ENCODE measurements around the gene MYLK4.

MYLK4 gene

DNA sequence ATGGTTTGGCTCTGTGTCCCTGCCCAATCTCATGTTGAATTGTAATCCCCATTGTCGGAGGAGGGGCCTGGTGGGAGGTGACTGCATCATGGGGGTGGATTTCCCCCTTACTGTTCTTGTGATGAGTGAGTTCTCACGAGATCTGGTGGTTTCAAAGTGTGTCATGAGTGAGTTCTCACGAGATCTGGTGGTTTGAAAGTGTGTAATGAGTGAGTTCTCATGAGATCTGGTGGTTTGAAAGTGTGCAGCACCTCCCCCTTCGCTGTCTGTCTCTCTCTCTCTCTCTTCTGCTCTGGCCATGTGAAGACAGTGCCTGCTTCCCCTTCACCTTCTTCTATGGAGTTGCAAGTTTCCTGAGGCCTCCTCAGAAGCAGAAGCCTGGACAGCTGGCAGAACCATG is 87.6 kb downstream of the MYLK4 start:
- DNase-seq (ENCODE audit: low read depth, low spot score) = no peak

DNA sequence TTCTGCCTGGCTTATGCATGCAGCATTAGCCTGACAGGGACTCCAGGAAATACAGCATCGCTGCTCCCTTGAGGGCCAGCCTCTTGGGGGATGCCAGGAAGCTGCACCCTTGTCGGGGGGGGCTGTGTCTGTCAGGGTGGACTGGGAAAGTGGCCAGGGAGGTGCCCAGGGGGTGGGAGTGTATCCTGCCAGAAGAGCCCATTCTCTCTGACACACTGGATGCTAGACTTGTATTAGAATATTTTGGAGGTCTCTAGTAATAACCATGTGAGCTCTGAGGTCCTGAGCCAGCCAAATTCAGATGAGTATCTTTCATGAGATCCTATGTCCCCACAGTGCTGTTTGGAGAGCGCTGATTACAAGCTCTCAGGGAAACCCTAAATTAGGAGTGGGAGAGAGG is 89.1 kb downstream of the MYLK4 start:
- DNase-seq (ENCODE audit: low read depth, low spot score) = no peak

- no peak for DNase-seq (ENCODE audit: low read depth, low spot score)
Measured at GRCh38 chr6:2659882-2660281, 90.8 kb downstream of the MYLK4 start.

DNA sequence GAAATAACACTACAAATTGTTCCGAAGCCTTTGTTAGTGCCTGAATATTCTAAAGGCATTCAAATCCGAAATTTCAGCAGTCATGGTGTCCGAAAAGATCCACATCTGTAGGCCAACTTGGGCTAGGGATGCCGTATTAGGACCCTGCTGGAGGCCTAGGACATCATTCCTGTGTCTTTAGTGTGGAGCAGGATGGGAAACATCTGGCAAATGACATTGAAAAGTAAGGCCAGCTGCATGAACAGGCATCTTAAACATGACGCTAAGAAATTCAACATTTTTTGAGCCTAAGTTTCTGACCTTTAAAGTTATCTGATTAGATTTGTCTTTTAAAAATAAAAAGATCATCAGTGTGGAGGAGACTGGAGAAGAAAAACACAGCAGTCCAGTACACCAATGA is 91.3 kb downstream of the MYLK4 start:
- no peak for DNase-seq (ENCODE audit: low read depth, low spot score)

- DNase-seq (ENCODE audit: low read depth, low spot score) = no peak
Measured at GRCh38 chr6:2658788-2659187, 91.9 kb downstream of the MYLK4 start.

DNA sequence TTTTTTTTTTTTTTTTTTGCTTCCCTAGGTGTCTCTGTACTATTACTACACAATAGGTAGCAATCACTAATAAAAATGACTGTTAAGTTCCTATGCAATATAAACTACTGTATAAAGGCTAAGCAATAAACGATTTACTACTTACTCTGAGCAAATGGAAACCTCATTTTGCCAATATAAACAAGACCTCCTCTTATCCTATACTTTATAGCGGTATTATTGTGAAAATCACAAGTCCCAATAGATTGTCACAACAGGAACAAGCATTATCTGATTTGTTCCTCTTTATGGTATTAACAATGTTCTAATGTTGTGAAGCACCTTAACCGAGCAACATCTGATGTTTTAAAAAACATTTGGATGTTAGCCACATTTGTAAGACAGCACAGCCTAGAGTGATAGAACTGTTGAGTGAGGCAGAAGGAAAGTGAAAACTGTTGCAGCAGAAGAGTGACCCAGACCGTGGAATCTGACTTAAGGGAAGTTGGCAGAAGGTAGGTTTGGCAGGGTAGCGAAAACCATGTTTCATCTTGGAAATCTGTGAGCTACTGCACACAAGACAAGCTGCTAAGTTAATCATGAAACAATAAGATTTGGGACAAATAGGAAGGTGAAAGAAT is 94.2 kb downstream of the MYLK4 start:
- DNase-seq (ENCODE audit: low read depth, low spot score) = no peak

DNA sequence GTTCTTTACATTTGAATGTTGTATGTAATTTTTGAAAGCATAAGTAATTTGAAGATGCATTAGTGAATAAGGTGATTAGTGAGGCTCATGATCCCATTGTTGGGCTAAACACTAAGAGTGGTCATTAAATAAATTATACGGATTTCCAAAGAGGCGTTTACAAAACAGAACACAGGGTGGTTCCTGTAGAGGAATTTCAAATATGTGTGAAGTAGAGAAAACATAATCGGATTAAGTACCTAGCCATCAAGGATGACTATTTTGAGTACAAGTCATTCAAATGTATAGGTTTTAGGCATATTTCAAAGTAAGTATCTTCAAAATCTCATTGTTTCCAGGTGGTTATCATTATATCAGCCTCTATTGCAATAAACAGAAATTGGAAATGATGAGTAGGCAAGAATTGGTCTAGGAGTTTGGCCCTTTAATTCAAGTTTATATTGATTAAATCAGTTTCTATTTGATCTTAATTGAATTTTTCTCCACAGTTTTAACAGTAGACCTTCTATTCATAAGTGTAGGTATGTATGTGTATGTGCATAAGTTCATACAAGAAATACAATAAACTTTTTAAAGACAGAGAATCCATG is 94.8 kb downstream of the MYLK4 start:
- no peak for DNase-seq (ENCODE audit: low read depth, low spot score)

DNA sequence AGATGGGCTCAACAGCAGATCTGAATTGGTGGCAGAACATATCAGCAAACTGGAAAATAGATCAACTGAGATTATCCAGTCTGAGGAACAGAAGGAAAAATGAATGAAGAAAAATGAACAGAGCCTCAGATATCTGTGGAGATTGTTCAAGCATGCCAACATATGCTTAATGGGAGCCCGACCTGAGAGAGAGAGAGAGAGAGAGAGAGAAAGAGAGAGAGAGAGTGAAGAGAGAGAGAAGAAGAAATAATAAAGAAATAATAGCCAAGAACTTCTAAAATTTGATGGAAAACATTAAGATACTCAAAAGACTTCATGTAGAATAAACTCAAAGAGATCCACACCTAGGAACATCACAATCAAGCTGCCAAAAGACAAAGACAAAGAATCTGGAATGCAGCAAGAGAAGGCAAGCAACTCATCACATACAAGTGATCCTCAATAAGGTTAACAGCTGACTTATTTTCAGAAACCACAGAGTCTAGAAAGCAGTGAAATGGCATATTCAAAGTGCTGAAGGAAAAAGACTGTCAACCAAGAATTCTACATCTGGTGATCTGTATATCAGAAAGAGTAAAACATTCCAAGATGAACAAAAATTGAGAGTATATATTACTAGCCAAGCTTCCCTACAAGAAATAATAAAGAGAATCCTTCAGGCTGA is 97.2 kb downstream of the MYLK4 start:
- no peak for DNase-seq (ENCODE audit: low read depth, low spot score)

DNA sequence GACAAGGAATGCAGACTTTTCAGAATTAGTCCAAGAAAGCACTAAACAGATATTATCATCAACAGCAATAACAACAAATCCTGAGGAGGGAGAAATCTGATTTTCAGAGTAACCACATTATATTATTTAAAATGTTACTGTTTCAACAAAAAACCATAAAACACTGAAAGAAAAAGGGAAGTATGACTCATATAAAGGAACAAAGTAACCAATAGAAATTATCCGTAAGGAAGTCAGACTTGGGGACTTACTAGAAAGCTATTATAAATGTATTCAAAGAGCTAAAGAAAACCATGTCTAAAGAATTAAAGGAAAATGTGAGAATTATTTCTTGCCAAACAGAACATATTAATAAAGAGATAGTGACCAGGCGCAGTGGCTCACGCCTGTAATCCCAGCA is 98.1 kb downstream of the MYLK4 start:
- no peak for DNase-seq (ENCODE audit: low read depth, low spot score)

DNA sequence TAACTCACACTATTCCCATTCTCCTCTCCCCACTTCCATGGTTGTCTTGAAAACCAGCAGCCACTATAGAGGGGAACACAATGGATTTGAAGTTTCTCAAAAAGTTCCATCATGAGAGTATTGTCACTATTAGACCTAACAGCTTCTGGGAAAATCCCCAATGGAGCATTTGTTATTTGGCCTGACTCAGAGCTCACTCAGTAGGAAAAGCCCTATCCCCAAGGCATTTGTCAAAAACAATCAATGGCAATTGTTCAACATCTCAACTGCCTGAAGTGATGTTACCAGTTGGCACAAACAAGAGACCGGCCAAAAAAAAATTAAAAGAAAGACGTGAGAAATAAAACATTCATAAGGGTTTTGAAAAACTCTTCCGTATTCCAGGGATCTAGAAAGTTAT is 98.8 kb downstream of the MYLK4 start:
- no peak for DNase-seq (ENCODE audit: low read depth, low spot score)

GRCh38 chr6:2651536-2651935 is 99.2 kb downstream of the MYLK4 start:
- DNase-seq (ENCODE audit: low read depth, low spot score) = no peak

DNA sequence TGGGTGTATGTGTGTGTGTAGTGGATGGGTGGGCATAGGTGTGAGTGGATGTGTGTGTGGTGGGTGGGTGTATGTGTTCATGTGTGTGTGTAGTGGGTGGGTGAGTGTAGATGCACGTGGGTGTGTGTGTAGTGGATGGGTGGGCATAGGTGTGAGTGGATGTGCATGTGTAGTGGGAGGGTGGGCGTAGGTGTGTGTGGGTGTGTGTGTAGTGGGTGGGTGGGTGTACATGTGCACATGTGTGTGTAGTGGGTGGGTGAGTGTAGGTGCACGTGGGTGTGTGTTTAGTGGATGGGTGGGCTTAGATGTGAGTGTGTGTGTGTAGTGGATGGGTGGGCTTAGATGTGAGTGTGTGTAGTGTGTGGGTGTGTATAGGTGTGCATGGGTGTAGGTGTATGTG is 104.4 kb downstream of the MYLK4 start:
- DNase-seq (ENCODE audit: low read depth, low spot score) = no peak

DNA sequence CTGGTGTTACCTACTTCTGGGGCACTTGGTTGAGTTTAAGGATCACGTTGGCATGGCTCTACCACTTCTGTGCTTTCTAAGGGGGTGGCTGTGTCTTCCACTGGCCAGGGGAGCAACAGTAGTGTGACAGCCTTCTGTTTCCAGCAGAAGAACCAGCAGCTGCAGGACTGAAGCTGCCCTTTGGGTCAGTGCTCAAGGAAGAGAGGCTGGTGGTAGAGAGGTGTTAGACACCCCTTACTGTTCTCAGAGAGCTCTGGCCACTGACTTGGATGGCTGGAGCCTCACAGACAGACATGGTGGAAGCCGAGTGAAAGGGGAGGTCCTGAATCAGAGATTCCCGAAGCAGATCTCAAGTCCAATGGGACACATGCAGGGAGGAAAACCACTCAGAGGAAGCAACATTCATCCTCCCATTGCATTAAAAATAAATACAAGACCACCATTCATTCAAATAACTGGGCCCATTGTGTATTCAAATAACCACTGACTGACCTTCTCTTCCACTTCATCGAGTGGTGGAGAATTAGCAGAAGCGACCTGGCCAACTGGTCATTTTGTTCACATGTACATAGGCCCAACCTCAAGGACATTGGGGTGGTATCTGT is 106.7 kb downstream of the MYLK4 start:
- DNase-seq (ENCODE audit: low read depth, low spot score) = no peak

GRCh38 chr6:2643130-2643529 is 107.6 kb downstream of the MYLK4 start:
- DNase-seq (ENCODE audit: low read depth, low spot score) = no peak

- no peak for DNase-seq (ENCODE audit: low read depth, low spot score)
Measured at GRCh38 chr6:2641044-2641725, 109.5 kb downstream of the MYLK4 start.

DNA sequence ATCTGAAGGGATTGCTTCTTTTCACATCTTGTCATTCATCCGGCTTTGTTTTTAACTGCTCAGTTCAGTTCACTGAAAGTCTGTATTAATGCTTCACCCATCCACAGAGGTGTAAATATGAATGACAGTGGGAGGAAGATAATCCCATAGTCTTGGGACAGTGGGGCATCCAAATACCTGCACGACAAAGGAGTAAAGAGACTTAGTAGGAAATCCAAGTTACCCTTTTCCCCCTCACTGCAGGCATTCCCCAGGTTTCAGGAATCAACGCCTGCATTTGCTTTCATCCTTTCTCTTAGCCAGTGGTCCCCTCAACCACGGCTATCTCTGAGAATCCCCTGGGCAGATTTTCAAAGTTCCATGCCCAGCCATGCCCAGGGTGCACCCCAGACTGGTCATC is 110.2 kb downstream of the MYLK4 start:
- no peak for DNase-seq (ENCODE audit: low read depth, low spot score)

- no peak for DNase-seq (ENCODE audit: low read depth, low spot score)
Measured at GRCh38 chr6:2639896-2640295, 110.8 kb downstream of the MYLK4 start.

- DNase-seq (ENCODE audit: low read depth, low spot score) = no peak
Measured at GRCh38 chr6:2639167-2639566, 111.6 kb downstream of the MYLK4 start.

DNA sequence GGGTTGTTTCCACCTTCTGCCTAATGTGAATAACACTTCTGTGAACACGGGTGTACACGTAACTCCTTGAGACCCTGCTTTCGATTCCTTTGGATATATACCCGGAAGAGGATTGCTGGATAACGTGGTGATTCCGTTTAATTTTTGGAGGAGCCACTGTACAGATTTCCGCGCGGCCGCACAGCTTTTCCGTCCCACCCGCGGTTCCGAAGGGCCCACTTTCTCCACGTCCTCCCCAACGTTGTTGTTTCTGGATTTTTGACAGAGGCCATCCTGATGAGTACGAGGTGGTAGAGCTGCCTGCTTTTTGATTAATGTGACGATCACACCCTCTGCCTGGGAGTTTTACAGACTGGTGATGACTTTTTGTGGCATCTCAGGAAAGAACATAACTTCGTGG is 114.0 kb downstream of the MYLK4 start:
- DNase-seq (ENCODE audit: low read depth, low spot score) = no peak

DNA sequence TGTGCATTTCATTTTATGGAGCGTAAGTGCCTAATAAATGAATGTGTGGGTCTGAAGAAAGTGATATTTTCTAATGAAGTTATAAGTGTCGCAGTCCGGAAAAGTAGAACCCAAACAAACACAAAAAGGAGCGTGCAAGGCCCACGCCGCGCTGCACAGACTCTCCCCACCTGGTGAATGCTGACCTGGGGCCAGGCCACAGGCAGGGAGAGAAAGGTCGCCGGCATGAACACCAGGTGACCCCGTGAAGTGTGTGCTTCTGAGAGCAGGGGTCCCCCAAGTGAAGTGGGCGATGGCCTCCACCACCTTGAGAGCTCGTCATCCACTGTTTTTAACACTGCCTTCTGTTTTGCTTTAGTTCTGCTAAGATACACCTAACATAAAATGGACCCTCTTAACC is 114.8 kb downstream of the MYLK4 start:
- no peak for DNase-seq (ENCODE audit: low read depth, low spot score)

DNA sequence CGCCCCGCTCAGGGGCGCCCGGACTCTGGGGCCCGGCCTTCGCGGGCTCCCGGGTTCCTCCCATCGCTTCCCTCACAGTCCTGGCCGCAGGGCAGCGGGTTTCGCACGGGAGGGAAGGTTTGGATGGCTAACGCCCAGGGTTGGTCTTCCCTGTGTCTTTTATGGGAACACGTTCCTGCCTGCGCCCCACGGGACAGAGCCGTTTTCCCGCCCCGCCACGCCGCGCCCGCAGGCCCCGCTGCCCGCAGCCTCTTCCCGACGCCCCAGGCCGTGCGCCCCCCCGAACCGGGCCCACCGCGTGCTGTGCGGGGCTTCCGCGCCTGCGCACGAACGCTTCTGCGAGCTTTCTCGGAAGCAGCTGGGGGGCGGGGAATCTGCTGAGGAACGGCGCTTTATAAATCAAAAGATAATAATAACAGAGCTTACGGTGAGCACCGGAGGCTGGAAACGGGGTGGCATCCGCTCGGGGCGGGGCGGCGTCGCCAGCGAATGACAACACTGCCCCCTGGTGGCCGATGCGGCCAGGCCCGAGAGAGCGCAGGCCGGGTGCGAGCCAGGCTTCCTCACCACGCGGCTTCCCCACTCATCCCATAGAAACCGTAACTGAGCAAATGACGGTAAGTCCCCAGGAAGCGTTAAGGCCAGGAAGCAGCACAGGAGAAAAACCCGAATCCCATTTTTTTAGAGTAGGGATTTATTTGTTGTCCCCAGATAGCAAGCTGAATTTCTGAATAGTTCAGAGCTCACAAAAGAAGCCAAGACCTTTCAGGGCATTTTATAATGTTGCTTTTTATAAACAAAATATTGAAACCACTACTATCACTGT is 116.4 kb downstream of the MYLK4 start:
- DNase-seq (ENCODE audit: low read depth, low spot score) = peak; percentile 42

- no peak for DNase-seq (ENCODE audit: low read depth, low spot score)
Measured at GRCh38 chr6:2633736-2634135, 117.0 kb downstream of the MYLK4 start.

All from iPS DF 19.7 (cell line).